IMR-90 (cell line): ENCODE results near the gene NEUROG3.

Experiments
- MAFK ChIP-seq: IDR thresholded peaks from 2 replicates; pipeline ENCODE4 v1.6.1; 2012; ENCODE audit warnings: low read depth, low read length, improper control_type of control experiment
- POLR2A ChIP-seq: IDR thresholded peaks from 2 replicates; pipeline ENCODE4 v1.6.1; 2012; ENCODE audit warnings: mild to moderate bottlenecking, low read depth, low read length
- TF ChIP-seq, protein P1 (sequence below): conservative IDR thresholded peaks from 2 replicates; pipeline ENCODE4 v1.5.1; 2012; ENCODE audit warnings: mild to moderate bottlenecking, low read depth, low read length, improper control_type of control experiment

DNA sequence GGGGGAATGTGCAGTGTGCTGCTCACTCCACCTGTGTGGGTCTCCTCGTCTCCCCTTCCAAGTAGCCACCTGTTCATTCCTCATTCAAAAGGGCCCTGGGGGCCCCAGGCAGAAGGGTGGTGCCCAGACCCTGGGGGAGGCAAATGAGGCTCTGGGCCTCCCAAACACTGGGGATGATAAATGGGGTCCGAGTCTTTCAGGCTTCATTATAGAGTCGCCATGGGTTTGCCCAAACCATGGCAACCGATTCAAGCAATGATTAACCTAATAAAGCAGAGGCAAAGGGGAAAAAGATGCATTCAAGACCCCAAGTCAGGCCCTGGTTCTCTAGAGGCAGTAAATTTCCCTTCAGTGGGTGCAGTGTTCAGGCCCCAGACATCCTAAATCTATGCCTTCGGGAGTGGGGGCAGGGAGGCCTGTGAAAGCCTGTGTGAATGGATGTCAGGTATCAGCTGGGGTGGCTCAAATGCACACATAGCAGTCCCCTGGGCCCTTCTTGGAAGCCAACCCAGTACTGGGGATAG lies 10.4 kb downstream of the NEUROG3 start:
- TF ChIP-seq POLR2A = no peak
- TF ChIP-seq, protein P1, sequence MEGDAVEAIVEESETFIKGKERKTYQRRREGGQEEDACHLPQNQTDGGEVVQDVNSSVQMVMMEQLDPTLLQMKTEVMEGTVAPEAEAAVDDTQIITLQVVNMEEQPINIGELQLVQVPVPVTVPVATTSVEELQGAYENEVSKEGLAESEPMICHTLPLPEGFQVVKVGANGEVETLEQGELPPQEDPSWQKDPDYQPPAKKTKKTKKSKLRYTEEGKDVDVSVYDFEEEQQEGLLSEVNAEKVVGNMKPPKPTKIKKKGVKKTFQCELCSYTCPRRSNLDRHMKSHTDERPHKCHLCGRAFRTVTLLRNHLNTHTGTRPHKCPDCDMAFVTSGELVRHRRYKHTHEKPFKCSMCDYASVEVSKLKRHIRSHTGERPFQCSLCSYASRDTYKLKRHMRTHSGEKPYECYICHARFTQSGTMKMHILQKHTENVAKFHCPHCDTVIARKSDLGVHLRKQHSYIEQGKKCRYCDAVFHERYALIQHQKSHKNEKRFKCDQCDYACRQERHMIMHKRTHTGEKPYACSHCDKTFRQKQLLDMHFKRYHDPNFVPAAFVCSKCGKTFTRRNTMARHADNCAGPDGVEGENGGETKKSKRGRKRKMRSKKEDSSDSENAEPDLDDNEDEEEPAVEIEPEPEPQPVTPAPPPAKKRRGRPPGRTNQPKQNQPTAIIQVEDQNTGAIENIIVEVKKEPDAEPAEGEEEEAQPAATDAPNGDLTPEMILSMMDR = no peak
- no peak for TF ChIP-seq MAFK
